ENCODE measurements around the gene CERS2. TPM values are rescaled to one million over a fixed set of nuclear protein-coding genes. Genes with fewer than 3 reads are reported as not detected.

Gene CERS2, protein sequence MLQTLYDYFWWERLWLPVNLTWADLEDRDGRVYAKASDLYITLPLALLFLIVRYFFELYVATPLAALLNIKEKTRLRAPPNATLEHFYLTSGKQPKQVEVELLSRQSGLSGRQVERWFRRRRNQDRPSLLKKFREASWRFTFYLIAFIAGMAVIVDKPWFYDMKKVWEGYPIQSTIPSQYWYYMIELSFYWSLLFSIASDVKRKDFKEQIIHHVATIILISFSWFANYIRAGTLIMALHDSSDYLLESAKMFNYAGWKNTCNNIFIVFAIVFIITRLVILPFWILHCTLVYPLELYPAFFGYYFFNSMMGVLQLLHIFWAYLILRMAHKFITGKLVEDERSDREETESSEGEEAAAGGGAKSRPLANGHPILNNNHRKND
- total RNA-seq, result 100 to 1,000 TPM; 212 to 346 TPM
- polyA plus RNA-seq, result 100 to 1,000 TPM; 215 to 340 TPM

DNA sequence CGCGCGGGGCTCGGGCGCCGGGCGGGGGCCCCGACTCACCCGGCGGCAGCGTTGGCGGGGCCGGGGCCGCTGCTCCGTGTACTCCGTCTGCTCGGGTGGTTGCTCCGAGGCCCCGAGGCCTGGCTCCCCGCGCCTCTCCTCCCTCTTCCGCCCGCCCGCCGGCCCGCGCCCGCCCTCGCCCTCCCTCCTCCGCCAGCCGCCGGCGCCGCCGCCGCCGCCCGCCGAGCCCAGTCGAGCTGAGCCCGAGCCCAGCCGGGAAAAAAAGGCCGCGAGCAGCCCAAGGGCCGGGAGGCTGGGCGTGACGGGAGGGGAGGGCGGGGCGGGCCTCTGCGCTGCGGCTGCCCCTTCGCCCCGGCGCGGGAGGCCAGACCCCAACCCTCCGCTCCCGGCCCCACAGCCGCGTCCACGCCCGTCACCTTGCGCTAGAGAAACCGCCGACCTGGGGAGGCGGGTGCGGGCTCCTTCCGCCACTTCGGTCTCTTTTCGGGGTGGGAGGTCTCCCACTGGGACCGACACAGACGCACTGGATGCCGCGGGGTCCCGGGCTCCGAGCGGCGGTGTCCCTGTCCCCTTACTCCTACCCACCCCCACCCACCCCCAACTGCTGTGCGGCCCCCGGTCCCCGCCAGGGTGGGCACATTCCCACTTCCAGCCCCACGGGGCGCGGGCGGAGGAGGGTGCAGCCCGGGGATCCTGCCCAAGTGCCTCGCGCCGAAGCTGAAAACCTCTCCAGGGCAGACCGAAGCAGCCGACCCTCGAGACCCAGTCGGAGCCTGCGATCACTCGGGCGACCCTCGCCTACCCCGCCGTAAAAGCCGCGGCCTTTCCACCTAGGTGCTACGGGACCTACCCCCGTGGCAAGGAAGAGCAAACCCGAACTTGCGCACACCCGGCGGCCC lies at the start of gene CERS2:
CERS2 (minus strand) TSS at position 256 of the 899 bp plus-strand sequence. CDS start 5,745 bp downstream, outside the sequence.
- peak; percentile 83 for DNase-seq (ENCODE audit: low spot score)
- H3K27ac ChIP-seq (ENCODE audit: low read depth in 1 of 2, low read length in 2 of 2), result peak within 1 kb of the TSS; percentile 89 to 90
- TF ChIP-seq RAD21 (IDR thresholded peaks at IDR 0.05) (no peak), EGR1 (IDR thresholded peaks at IDR 0.05; ENCODE audit: low read depth in 2 of 2) (no peak), YY1 (IDR thresholded peaks at IDR 0.05) (no peak), HNF4A (conservative IDR thresholded peaks at IDR 0.05) (no peak), JUND (IDR thresholded peaks at IDR 0.05) (no peak), SP1 (IDR thresholded peaks at IDR 0.05) (no peak), HNF4G (IDR thresholded peaks at IDR 0.05) (no peak), FOXA2 (IDR thresholded peaks at IDR 0.05) (no peak)
- peaks cover 12 to 65% (median 53%) of the 10 kb centered on the region in 4 donors for H3K4me1 ChIP-seq (ENCODE audit: control insufficient read depth in 4 of 4, insufficient read depth in 4 of 4, low read length in 3 of 4)
- H3K9me3 ChIP-seq (ENCODE audit: control insufficient read depth in 4 of 4, low read length in 3 of 4), result no peaks in the 10 kb centered on the region
- no peaks in the 10 kb centered on the region for H3K36me3 ChIP-seq (ENCODE audit: control insufficient read depth in 4 of 4, insufficient read depth in 3 of 4, low read depth in 1 of 4, low read length in 3 of 4)
- peak within 1 kb of the TSS; percentile 86 to 94 (median 90) for H3K4me3 ChIP-seq (ENCODE audit: low read depth in 1 of 3, low read length in 3 of 3)
- peak within 1 kb of the TSS; percentile 93 to 98 for H3K9ac ChIP-seq (ENCODE audit: low read depth in 1 of 2, low read length in 2 of 2)
- WGBS, result 4% methylated on average over 106 of the region's 106 CpGs
- H3K27me3 ChIP-seq (ENCODE audit: control insufficient read depth in 4 of 4, insufficient read depth in 4 of 4, low read length in 3 of 4), result no peaks in the 10 kb centered on the region

DNA sequence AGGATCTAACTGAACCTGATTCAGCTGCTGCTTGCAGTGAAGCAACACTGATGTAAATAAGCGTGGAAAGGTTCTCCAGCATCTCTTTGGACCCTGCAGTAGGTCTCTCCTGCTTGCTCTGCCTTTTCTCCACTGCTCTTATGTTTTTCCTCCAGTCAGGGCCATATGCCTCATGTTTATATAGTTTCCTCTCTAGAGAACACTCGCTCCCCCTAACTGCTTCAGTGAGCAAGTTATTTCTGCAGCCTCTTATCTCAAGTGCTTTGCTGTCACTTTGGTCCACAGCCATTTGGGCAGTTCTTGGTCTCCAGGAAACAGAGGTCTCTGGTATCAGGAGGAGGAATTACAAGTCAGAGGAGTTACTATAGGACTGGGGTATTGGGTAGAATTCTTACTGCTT lies 38.9 kb upstream of the CERS2 start:
- Histone ChIP-seq H3K36me3 (ENCODE audit: control insufficient read depth in 4 of 4, insufficient read depth in 3 of 4, low read depth in 1 of 4, low read length in 3 of 4) (peaks cover 2 to 11% (median 7%) of the 10 kb centered on the region in 4 donors), H3K27ac (ENCODE audit: low read depth in 1 of 2, low read length in 2 of 2) (peak overlapping the region; percentile 34 to 71), H3K9ac (ENCODE audit: low read depth in 1 of 2, low read length in 2 of 2) (peak overlapping the region in 1 of 2 donors; percentile 11), H3K4me3 (ENCODE audit: low read depth in 1 of 3, low read length in 3 of 3) (no peak overlapping the region), H3K4me1 (ENCODE audit: control insufficient read depth in 4 of 4, insufficient read depth in 4 of 4, low read length in 3 of 4) (peaks cover 9 to 45% (median 40%) of the 10 kb centered on the region in 4 donors), H3K27me3 (ENCODE audit: control insufficient read depth in 4 of 4, insufficient read depth in 4 of 4, low read length in 3 of 4) (no peaks in the 10 kb centered on the region), H3K9me3 (ENCODE audit: control insufficient read depth in 4 of 4, low read length in 3 of 4) (no peaks in the 10 kb centered on the region)
- TF ChIP-seq RAD21 (IDR thresholded peaks at IDR 0.05) (peak in 1 of 2 donors; percentile 6), HNF4G (IDR thresholded peaks at IDR 0.05) (no peak)
- 34% methylated on average over 2 of the region's 2 CpGs for WGBS
- no peak for DNase-seq (ENCODE audit: low spot score)

DNA sequence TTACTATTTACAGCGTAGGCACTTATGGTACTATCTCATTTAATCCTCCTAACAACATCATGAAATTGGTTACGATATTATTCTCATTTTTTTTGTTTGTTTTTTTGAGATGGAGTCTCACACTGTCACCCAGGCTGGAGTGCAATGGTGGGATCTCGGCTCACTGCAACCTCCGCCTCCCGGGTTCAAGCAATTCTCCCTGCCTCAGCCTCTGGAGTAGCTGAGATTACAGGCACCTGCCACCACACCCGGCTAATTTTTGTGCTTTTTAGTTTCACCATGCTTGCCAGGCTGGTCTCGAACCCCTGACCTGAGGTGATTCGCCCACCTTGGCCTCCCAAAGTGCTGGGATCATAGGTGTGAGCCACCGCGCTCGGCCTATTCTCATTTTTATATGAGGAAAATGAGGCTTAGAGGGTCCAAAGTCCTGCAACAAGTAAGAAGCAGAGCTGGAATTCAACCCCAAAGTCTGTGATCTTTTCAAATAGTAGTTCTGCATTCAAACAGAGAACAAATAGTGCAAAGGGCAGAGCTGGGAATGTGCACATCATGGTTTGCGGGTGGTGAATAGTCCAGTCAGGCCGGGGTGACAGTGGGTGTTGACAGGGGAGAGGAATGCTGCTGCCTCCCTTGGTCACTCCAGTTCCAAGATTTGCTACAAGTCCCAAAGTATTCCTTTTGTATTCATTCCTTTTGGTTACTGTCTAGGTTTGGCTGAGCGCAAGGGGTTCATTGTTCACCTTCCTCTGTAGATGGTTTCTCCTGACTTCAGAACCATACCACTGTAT lies 38.2 kb upstream of the CERS2 start:
- H3K27me3 ChIP-seq (ENCODE audit: control insufficient read depth in 4 of 4, insufficient read depth in 4 of 4, low read length in 3 of 4), result no peaks in the 10 kb centered on the region
- H3K4me3 ChIP-seq (ENCODE audit: low read depth in 1 of 3, low read length in 3 of 3), result no peak overlapping the region
- H3K9me3 ChIP-seq (ENCODE audit: control insufficient read depth in 4 of 4, low read length in 3 of 4), result no peaks in the 10 kb centered on the region
- DNase-seq (ENCODE audit: low spot score), result peak; percentile 52
- H3K9ac ChIP-seq (ENCODE audit: low read depth in 1 of 2, low read length in 2 of 2), result peak overlapping the region in 1 of 2 donors; percentile 49
- peak overlapping the region; percentile 34 to 71 for H3K27ac ChIP-seq (ENCODE audit: low read depth in 1 of 2, low read length in 2 of 2)
- WGBS, result 48% methylated on average over 14 of the region's 14 CpGs
- H3K36me3 ChIP-seq (ENCODE audit: control insufficient read depth in 4 of 4, insufficient read depth in 3 of 4, low read depth in 1 of 4, low read length in 3 of 4), result peaks cover 0 to 4% (median 1%) of the 10 kb centered on the region in 4 donors
- peaks cover 9 to 48% (median 42%) of the 10 kb centered on the region in 4 donors for H3K4me1 ChIP-seq (ENCODE audit: control insufficient read depth in 4 of 4, insufficient read depth in 4 of 4, low read length in 3 of 4)
- TF ChIP-seq RXRA (IDR thresholded peaks at IDR 0.05), result peak; percentile 89 to 94
- peak; percentile 74 for TF ChIP-seq FOXA2 (IDR thresholded peaks at IDR 0.05)
- TF ChIP-seq RAD21 (IDR thresholded peaks at IDR 0.05), result peak; percentile 38 to 45
- TF ChIP-seq, protein P1, sequence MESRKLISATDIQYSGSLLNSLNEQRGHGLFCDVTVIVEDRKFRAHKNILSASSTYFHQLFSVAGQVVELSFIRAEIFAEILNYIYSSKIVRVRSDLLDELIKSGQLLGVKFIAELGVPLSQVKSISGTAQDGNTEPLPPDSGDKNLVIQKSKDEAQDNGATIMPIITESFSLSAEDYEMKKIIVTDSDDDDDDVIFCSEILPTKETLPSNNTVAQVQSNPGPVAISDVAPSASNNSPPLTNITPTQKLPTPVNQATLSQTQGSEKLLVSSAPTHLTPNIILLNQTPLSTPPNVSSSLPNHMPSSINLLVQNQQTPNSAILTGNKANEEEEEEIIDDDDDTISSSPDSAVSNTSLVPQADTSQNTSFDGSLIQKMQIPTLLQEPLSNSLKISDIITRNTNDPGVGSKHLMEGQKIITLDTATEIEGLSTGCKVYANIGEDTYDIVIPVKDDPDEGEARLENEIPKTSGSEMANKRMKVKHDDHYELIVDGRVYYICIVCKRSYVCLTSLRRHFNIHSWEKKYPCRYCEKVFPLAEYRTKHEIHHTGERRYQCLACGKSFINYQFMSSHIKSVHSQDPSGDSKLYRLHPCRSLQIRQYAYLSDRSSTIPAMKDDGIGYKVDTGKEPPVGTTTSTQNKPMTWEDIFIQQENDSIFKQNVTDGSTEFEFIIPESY (IDR thresholded peaks at IDR 0.05), result peak; percentile 79
- TF ChIP-seq HNF4G (IDR thresholded peaks at IDR 0.05), result peak; percentile 98
- TF ChIP-seq, protein P2, sequence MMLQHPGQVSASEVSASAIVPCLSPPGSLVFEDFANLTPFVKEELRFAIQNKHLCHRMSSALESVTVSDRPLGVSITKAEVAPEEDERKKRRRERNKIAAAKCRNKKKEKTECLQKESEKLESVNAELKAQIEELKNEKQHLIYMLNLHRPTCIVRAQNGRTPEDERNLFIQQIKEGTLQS (IDR thresholded peaks at IDR 0.05), result no peak
- peak; percentile 99 for TF ChIP-seq SP1 (IDR thresholded peaks at IDR 0.05)
- peak; percentile 99 for TF ChIP-seq HNF4A (conservative IDR thresholded peaks at IDR 0.05)
- TF ChIP-seq, protein P3, sequence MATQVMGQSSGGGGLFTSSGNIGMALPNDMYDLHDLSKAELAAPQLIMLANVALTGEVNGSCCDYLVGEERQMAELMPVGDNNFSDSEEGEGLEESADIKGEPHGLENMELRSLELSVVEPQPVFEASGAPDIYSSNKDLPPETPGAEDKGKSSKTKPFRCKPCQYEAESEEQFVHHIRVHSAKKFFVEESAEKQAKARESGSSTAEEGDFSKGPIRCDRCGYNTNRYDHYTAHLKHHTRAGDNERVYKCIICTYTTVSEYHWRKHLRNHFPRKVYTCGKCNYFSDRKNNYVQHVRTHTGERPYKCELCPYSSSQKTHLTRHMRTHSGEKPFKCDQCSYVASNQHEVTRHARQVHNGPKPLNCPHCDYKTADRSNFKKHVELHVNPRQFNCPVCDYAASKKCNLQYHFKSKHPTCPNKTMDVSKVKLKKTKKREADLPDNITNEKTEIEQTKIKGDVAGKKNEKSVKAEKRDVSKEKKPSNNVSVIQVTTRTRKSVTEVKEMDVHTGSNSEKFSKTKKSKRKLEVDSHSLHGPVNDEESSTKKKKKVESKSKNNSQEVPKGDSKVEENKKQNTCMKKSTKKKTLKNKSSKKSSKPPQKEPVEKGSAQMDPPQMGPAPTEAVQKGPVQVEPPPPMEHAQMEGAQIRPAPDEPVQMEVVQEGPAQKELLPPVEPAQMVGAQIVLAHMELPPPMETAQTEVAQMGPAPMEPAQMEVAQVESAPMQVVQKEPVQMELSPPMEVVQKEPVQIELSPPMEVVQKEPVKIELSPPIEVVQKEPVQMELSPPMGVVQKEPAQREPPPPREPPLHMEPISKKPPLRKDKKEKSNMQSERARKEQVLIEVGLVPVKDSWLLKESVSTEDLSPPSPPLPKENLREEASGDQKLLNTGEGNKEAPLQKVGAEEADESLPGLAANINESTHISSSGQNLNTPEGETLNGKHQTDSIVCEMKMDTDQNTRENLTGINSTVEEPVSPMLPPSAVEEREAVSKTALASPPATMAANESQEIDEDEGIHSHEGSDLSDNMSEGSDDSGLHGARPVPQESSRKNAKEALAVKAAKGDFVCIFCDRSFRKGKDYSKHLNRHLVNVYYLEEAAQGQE (IDR thresholded peaks at IDR 0.05), result peak; percentile 89
- peak; percentile 85 for TF ChIP-seq YY1 (IDR thresholded peaks at IDR 0.05)
- TF ChIP-seq JUND (IDR thresholded peaks at IDR 0.05), result peak; percentile 85 to 92
- TF ChIP-seq, protein P4, sequence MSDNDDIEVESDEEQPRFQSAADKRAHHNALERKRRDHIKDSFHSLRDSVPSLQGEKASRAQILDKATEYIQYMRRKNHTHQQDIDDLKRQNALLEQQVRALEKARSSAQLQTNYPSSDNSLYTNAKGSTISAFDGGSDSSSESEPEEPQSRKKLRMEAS (IDR thresholded peaks at IDR 0.05), result peak; percentile 75
- TF ChIP-seq GABPA (IDR thresholded peaks at IDR 0.05 in 1 of 2, conservative IDR thresholded peaks at IDR 0.05 in 1 of 2), result peak in 1 of 2 donors; percentile 59

Data from liver (tissue), 9 donors.